BJ (cell line): ENCODE measurements around the gene PPM1D. TPM values are rescaled to one million over a fixed set of nuclear protein-coding genes. Genes with fewer than 3 reads are reported as not detected.

Experiments used
- CTCF ChIA-PET: fragments of 350-600 bp; formaldehyde crosslinking; extraction: SDS; loops from one replicate; lab custom pipeline; 2021; ENCODE audit warnings: antibody characterized with exemption, inconsistent platforms; lab: Yijun Ruan, JAX
- POLR2A ChIA-PET: fragments of 300-600 bp; sonication (Branson Sonifier 250); formaldehyde crosslinking; extraction: SDS; loops from one replicate; lab custom pipeline; 2021; ENCODE audit warnings: antibody characterized with exemption; lab: Charles Lee
- DNase-seq: peaks from one replicate; pipeline ENCODE4 v3.0.0-alpha.2; 2011; ENCODE audit warnings: low read depth
- H3K27me3 ChIP-seq: 2 replicates; pipeline ENCODE4 v1.6.0; 2011; ENCODE audit warnings: low read length; ENCODE audit not compliant: control insufficient read depth, insufficient read depth
- H3K36me3 ChIP-seq: 2 replicates; pipeline ENCODE4 v1.5.1; 2011; ENCODE audit warnings: low read length; ENCODE audit not compliant: control insufficient read depth, insufficient read depth
- H3K4me3 ChIP-seq: 2 replicates; pipeline ENCODE4 v1.5.1; 2011; ENCODE audit warnings: low read depth, mild to moderate bottlenecking, control low read depth, low read length
- polyA plus RNA-seq: library from polyadenylated mRNA; depleted of rRNA; stranded (reverse); fragments of >200 nt; gene quantifications from 2 replicates; pipeline ENCODE4 v1.2.3, GENCODE V29; 2011
- TF ChIP-seq, protein P1 (sequence below): IDR thresholded peaks from 2 replicates; pipeline ENCODE4 v1.5.1; 2011; ENCODE audit warnings: low read depth, mild to moderate bottlenecking, control low read depth, inconsistent platforms, low read length, moderate library complexity; ENCODE audit not compliant: insufficient read depth

PPM1D gene
- polyA plus RNA-seq, 1 experiment = 4.2 TPM

DNA sequence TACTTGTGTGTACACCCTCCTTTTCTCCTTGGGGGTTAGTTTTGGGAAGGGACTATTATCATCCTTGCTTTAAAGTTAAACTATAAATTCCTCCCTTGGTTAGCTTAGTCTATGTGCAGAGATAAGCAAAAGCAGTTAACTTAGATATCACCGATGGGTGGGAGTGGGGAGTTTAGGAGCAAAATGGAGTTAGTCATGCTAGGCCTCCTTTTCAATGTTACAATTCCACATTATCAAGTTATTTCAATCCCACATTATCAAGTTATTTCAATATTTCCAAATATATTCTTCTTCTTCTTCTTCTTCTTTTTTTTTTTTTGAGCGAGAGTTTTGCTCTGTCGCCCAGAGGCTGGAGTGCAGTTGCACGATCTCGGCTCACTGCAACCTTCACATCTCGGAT is 76.0 kb downstream of the PPM1D start:
- Histone ChIP-seq H3K27me3 (no peaks in the 10 kb centered on the region), H3K36me3 (no peaks in the 10 kb centered on the region), H3K4me3 (no peak overlapping the region)
- POLR2A ChIA-PET = no interaction called here
- CTCF ChIA-PET = interaction anchor here (0.9 kb wide), 1 partner anchor 9 kb away, joined by 4 read pairs; no protein-coding TSS in a partner anchor
- TF ChIP-seq, protein P1, sequence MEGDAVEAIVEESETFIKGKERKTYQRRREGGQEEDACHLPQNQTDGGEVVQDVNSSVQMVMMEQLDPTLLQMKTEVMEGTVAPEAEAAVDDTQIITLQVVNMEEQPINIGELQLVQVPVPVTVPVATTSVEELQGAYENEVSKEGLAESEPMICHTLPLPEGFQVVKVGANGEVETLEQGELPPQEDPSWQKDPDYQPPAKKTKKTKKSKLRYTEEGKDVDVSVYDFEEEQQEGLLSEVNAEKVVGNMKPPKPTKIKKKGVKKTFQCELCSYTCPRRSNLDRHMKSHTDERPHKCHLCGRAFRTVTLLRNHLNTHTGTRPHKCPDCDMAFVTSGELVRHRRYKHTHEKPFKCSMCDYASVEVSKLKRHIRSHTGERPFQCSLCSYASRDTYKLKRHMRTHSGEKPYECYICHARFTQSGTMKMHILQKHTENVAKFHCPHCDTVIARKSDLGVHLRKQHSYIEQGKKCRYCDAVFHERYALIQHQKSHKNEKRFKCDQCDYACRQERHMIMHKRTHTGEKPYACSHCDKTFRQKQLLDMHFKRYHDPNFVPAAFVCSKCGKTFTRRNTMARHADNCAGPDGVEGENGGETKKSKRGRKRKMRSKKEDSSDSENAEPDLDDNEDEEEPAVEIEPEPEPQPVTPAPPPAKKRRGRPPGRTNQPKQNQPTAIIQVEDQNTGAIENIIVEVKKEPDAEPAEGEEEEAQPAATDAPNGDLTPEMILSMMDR = no peak
- DNase-seq = no peak

DNA sequence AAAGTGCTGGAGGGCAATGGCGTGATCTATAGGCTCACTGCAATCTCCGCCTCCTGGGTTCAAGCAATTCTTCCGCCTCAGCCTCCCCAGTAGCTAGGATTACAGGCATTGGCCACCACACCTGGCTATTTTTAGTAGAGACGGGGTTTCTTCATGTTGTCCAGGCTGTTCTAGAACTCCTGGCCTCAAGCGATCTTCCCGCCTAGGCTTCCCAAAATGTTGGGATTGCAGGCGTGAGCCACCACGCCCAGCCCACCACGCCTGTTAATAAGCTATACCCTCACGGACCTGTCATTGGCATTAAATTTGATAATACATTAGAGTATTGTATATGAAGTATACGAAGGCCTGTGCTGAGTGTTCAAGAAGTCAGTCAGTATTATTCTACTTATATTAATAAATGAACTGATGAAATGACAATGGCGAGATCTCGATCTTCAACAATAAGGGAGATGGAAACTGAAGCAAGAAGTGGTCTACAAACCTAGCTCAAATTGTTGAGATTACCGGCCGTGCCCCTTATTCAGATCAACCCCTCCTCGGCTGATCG is 76.8 kb downstream of the PPM1D start:
- no peak for DNase-seq
- TF ChIP-seq, protein P1 = no peak
- ChIA-PET CTCF (no interaction called here), POLR2A (interaction anchor here (0.8 kb wide), 1 partner anchor 77 kb away, joined by 4 read pairs; the partner anchor contains the start of gene PPM1D)
- Histone ChIP-seq H3K36me3 (no peaks in the 10 kb centered on the region), H3K27me3 (no peaks in the 10 kb centered on the region), H3K4me3 (peak overlapping the region; percentile 96)

DNA sequence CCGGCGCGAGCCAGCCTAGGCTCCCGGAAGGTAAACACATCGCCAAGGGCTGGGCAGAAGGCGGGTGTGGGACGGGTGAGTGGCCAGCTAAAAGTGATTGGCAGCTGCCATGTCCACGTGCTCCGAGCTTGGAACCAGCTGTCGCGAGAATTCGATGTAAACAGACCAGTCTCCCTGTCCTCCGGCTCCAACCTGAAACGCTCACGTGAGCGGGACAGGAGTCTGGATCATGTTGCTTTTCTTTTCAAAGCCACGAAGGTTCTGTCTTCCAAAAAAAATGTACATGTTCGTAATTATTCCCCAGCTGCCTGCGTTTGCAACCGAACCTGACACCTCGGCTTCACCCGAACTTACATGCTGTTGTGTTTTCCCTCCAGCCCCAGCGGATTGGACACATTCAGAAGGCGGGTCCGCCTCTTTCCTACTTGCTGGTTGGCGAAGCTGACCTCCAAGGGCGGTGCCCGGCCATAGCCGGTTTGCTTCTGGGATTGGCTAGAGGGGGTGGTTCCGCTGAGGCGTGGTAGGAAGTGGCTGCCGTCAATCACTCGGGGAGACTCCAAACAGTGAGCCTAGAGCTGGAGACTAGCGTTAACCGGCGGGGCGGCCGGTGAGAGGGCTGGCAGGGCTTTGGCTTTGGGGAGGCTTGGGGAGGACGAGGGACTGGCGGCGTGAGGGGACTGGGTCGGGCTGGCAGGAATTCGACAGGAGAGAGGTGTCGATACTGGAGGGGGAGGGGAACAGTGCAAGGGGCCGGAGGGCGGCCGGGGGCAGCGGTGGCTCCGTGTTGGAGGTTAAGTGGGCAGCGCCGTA is 77.5 kb downstream of the PPM1D start, which contains the start of gene BCAS3:
BCAS3 (plus strand) TSS at position 544 of the 810 bp plus-strand sequence.
- Histone ChIP-seq H3K36me3 (no peaks in the 10 kb centered on the region), H3K27me3 (no peaks in the 10 kb centered on the region), H3K4me3 (peak within 1 kb of the TSS; percentile 96)
- ChIA-PET CTCF (no interaction called here), POLR2A (interaction anchor here (0.8 kb wide), 1 partner anchor 78 kb away, joined by 4 read pairs; the partner anchor contains the start of gene PPM1D)
- peak; percentile 95 for DNase-seq
- TF ChIP-seq, protein P1 = no peak

DNA sequence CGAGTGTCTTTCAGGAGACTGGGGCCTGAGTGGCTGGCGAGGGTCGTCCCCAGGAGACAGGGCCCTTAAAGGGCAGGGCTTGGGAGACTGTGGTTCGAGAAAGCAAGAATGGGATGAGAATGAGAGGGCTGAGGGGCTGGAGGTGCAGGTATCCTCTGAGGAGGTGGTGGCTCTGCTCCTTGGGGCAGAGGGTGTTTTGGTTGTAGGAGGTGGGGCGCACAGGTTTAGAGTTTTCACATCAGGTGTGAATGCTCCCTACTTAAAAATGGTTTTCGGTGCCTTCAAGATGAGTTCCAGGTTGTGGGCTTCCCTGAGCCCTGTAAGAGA is 78.1 kb downstream of the PPM1D start:
- Histone ChIP-seq H3K36me3 (no peaks in the 10 kb centered on the region), H3K27me3 (no peaks in the 10 kb centered on the region), H3K4me3 (peak overlapping the region; percentile 96)
- CTCF ChIA-PET = no interaction called here
- POLR2A ChIA-PET = no interaction called here
- DNase-seq = no peak
- TF ChIP-seq, protein P1 = no peak

DNA sequence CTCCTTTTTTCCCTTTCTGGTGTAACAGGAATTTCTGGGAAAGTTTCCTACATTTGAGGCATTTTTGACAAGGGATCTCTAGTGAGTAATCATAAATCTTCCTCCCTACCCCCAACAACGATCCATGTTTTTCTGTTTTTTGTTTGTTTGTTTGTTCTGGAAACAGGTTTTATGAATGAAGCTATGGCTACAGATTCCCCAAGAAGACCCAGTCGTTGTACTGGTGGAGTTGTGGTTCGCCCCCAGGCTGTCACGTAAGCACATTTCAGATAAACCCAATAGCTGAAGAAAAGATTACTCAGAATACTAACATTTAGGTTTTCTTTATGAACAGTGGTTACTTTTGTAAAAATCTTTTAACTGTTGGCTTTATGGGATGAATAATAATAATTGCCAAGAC is 79.3 kb downstream of the PPM1D start:
- no peaks in the 10 kb centered on the region for H3K36me3 ChIP-seq
- ChIA-PET CTCF (interaction anchor here (1.1 kb wide), 1 partner anchor 10 kb away, joined by 3 read pairs; no protein-coding TSS in a partner anchor), POLR2A (no interaction called here)
- no peaks in the 10 kb centered on the region for H3K27me3 ChIP-seq
- TF ChIP-seq, protein P1 = no peak
- DNase-seq = no peak
- H3K4me3 ChIP-seq = no peak overlapping the region
